Liver (tissue), 9 donors: ENCODE measurements around the gene EGFR. TPM values are rescaled to one million over a fixed set of nuclear protein-coding genes. Genes with fewer than 3 reads are reported as not detected.

Experiments
- DNase-seq: peaks from one replicate; pipeline ENCODE4 v3.0.0-alpha.2; 2017; ENCODE audit warnings: low spot score
- H3K27ac ChIP-seq, 2 donors: one replicate each; pipeline ENCODE4 v1.7.0; 2013; ENCODE audit warnings: inconsistent platforms in 2 of 2, low read length in 2 of 2, control low read depth in 1 of 2, low read depth in 1 of 2, mild to moderate bottlenecking in 1 of 2
- H3K27me3 ChIP-seq, 4 donors: one replicate each; pipeline versions ENCODE4 v1.6.1 to v1.7.0; 2013; ENCODE audit warnings: low read length in 3 of 4, inconsistent platforms in 1 of 4, mild to moderate bottlenecking in 1 of 4, moderate library complexity in 1 of 4; ENCODE audit not compliant: control insufficient read depth in 4 of 4, insufficient read depth in 4 of 4
- H3K36me3 ChIP-seq, 4 donors: one replicate each; pipeline versions ENCODE4 v1.6.1 to v1.7.0; 2013; ENCODE audit warnings: low read length in 3 of 4, mild to moderate bottlenecking in 3 of 4, low read depth in 1 of 4, moderate library complexity in 1 of 4; ENCODE audit not compliant: control insufficient read depth in 4 of 4, insufficient read depth in 3 of 4
- H3K4me1 ChIP-seq, 4 donors: one replicate each; pipeline versions ENCODE4 v1.6.1 to v1.7.0; 2013; ENCODE audit warnings: low read length in 3 of 4, mild to moderate bottlenecking in 3 of 4, moderate library complexity in 1 of 4; ENCODE audit not compliant: control insufficient read depth in 4 of 4, insufficient read depth in 4 of 4
- H3K4me3 ChIP-seq, 3 donors: one replicate each; pipeline versions ENCODE4 v1.6.1 to v1.7.0; 2013; ENCODE audit warnings: low read length in 3 of 3, control low read depth in 1 of 3, low read depth in 1 of 3, mild to moderate bottlenecking in 1 of 3
- H3K9ac ChIP-seq, 2 donors: one replicate each; pipeline ENCODE4 v1.7.0; 2013; ENCODE audit warnings: low read length in 2 of 2, mild to moderate bottlenecking in 2 of 2, moderate library complexity in 2 of 2, control low read depth in 1 of 2, low read depth in 1 of 2
- H3K9me3 ChIP-seq, 4 donors: one replicate each; pipeline versions ENCODE4 v1.6.1 to v1.7.0; 2013; ENCODE audit warnings: low read length in 3 of 4; ENCODE audit not compliant: control insufficient read depth in 4 of 4
- ATF3 ChIP-seq: IDR thresholded peaks from 2 replicates; pipeline ENCODE4 v1.6.1; 2016; ENCODE audit warnings: antibody characterized with exemption
- EGR1 ChIP-seq, 2 donors: IDR thresholded peaks; 2 replicates each; pipeline ENCODE4 v1.6.1; 2016 to 2018; ENCODE audit warnings: antibody characterized with exemption in 2 of 2, low read depth in 2 of 2
- FOXA1 ChIP-seq: IDR thresholded peaks from 2 replicates; pipeline ENCODE4 v1.6.1; 2016; ENCODE audit warnings: antibody characterized with exemption
- FOXA2 ChIP-seq: IDR thresholded peaks from 2 replicates; pipeline ENCODE4 v1.6.1; 2016; ENCODE audit warnings: antibody characterized with exemption
- GABPA ChIP-seq, 2 donors: IDR thresholded peaks in 1 of 2; conservative IDR thresholded peaks in 1 of 2; 2 replicates each; pipeline ENCODE4 v1.6.1; 2016; ENCODE audit warnings: antibody characterized with exemption in 2 of 2, mild to moderate bottlenecking in 1 of 2, moderate library complexity in 1 of 2
- HNF4A ChIP-seq, 2 donors: conservative IDR thresholded peaks; 2 replicates each; pipeline ENCODE4 v1.6.1; 2016; ENCODE audit warnings: antibody characterized with exemption in 2 of 2, mild to moderate bottlenecking in 2 of 2
- HNF4G ChIP-seq: IDR thresholded peaks from 2 replicates; pipeline ENCODE4 v1.6.1; 2016; ENCODE audit warnings: antibody characterized with exemption
- JUND ChIP-seq, 2 donors: IDR thresholded peaks; 2 replicates each; pipeline ENCODE4 v1.6.1; 2016; ENCODE audit warnings: antibody characterized with exemption in 2 of 2
- NR2F2 ChIP-seq: IDR thresholded peaks from 2 replicates; pipeline ENCODE4 v1.6.1; 2016; ENCODE audit warnings: antibody characterized with exemption
- RAD21 ChIP-seq, 2 donors: IDR thresholded peaks; 2 replicates each; pipeline ENCODE4 v1.6.1; 2016; ENCODE audit warnings: antibody characterized with exemption in 2 of 2, mild to moderate bottlenecking in 2 of 2
- REST ChIP-seq: IDR thresholded peaks from 2 replicates; pipeline ENCODE4 v1.6.1; 2016; ENCODE audit warnings: antibody characterized with exemption, mild to moderate bottlenecking
- RXRA ChIP-seq, 2 donors: IDR thresholded peaks; 2 replicates each; pipeline ENCODE4 v1.6.1; 2017 to 2018; ENCODE audit warnings: antibody characterized with exemption in 2 of 2, mild to moderate bottlenecking in 1 of 2
- SP1 ChIP-seq: IDR thresholded peaks from 2 replicates; pipeline ENCODE4 v1.6.1; 2018; ENCODE audit warnings: antibody characterized with exemption, mild to moderate bottlenecking
- TAF1 ChIP-seq: conservative IDR thresholded peaks from 2 replicates; pipeline ENCODE4 v1.6.1; 2016; ENCODE audit warnings: antibody characterized with exemption, mild to moderate bottlenecking
- YY1 ChIP-seq: IDR thresholded peaks from 2 replicates; pipeline ENCODE4 v1.6.1; 2016; ENCODE audit warnings: antibody characterized with exemption, mild to moderate bottlenecking
- WGBS: extraction: QIAGEN DNeasy Blood & Tissue Kit; methylation state at CpG from one replicate; pipeline ENCODE4 v1.1.7; 2013; 5-methylcytosine and 5-hydroxymethylcytosine counted together
- polyA plus RNA-seq, 2 donors: library from polyadenylated mRNA; stranded (reverse) in 1 of 2; unstranded in 1 of 2; fragments of 200-250 nt in 1 of 2; fragments of >200 nt in 1 of 2; fragmentation: Nextera tagmentation in 1 of 2; extraction: Ambion mirVana in 1 of 2; gene quantifications; one replicate each; pipeline versions ENCODE4 v1.2.1 to v1.2.3, GENCODE V29; 2013 to 2015
- total RNA-seq, 2 donors: library from RNA; depleted of rRNA; stranded (reverse); fragments of >200 nt; gene quantifications; one replicate each; pipeline ENCODE4 v1.2.3, GENCODE V29; 2014
- TF ChIP-seq, protein P1 (sequence below): IDR thresholded peaks from 2 replicates; pipeline ENCODE4 v1.6.1; 2016; ENCODE audit warnings: antibody characterized with exemption
- TF ChIP-seq, protein P2 (sequence below): fragments of 150-350 bp; IDR thresholded peaks from 2 replicates; pipeline ENCODE4 v1.5.1; 2017; ENCODE audit warnings: improper control_type of control experiment, low read depth, low read length; ENCODE audit not compliant: missing input control
- TF ChIP-seq, protein P3 (sequence below): IDR thresholded peaks from 2 replicates; pipeline ENCODE4 v1.6.1; 2016; ENCODE audit warnings: antibody characterized with exemption
- donor health status: healthy.
- donor health status: healthy.
- donor health status: healthy.
- donor health status: healthy.
- donor health status: healthy.

EGFR gene
- total and polyA plus RNA-seq, 4 donors = 22.6 to 37.0 (median 27.7) TPM

GRCh38 chr7:55053651-55054571 lies 35.1 kb downstream of the EGFR start:
- Histone ChIP-seq H3K4me3 (no peak overlapping the region), H3K36me3 (peaks cover 0 to 2% (median 0%) of the 10 kb centered on the region in 4 donors), H3K9ac (no peak overlapping the region), H3K4me1 (peaks cover 3 to 31% (median 16%) of the 10 kb centered on the region in 4 donors), H3K9me3 (no peaks in the 10 kb centered on the region), H3K27me3 (no peaks in the 10 kb centered on the region), H3K27ac (no peak overlapping the region)
- WGBS = 94% methylated on average over 26 of the region's 26 CpGs
- TF ChIP-seq HNF4G = no peak
- no peak for TF ChIP-seq RAD21 (IDR thresholded peaks at IDR 0.05)
- TF ChIP-seq YY1 = no peak
- TF ChIP-seq RXRA (IDR thresholded peaks at IDR 0.05) = no peak
- TF ChIP-seq ATF3 = no peak
- no peak for TF ChIP-seq NR2F2
- TF ChIP-seq TAF1 = no peak
- TF ChIP-seq, protein P1, sequence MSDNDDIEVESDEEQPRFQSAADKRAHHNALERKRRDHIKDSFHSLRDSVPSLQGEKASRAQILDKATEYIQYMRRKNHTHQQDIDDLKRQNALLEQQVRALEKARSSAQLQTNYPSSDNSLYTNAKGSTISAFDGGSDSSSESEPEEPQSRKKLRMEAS = no peak
- no peak for TF ChIP-seq JUND (IDR thresholded peaks at IDR 0.05)
- TF ChIP-seq FOXA1 = no peak
- no peak for TF ChIP-seq REST
- TF ChIP-seq, protein P2, sequence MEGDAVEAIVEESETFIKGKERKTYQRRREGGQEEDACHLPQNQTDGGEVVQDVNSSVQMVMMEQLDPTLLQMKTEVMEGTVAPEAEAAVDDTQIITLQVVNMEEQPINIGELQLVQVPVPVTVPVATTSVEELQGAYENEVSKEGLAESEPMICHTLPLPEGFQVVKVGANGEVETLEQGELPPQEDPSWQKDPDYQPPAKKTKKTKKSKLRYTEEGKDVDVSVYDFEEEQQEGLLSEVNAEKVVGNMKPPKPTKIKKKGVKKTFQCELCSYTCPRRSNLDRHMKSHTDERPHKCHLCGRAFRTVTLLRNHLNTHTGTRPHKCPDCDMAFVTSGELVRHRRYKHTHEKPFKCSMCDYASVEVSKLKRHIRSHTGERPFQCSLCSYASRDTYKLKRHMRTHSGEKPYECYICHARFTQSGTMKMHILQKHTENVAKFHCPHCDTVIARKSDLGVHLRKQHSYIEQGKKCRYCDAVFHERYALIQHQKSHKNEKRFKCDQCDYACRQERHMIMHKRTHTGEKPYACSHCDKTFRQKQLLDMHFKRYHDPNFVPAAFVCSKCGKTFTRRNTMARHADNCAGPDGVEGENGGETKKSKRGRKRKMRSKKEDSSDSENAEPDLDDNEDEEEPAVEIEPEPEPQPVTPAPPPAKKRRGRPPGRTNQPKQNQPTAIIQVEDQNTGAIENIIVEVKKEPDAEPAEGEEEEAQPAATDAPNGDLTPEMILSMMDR = no peak
- no peak for TF ChIP-seq HNF4A (conservative IDR thresholded peaks at IDR 0.05)
- TF ChIP-seq EGR1 (IDR thresholded peaks at IDR 0.05; ENCODE audit: low read depth in 2 of 2) = no peak
- TF ChIP-seq SP1 = no peak
- TF ChIP-seq, protein P3, sequence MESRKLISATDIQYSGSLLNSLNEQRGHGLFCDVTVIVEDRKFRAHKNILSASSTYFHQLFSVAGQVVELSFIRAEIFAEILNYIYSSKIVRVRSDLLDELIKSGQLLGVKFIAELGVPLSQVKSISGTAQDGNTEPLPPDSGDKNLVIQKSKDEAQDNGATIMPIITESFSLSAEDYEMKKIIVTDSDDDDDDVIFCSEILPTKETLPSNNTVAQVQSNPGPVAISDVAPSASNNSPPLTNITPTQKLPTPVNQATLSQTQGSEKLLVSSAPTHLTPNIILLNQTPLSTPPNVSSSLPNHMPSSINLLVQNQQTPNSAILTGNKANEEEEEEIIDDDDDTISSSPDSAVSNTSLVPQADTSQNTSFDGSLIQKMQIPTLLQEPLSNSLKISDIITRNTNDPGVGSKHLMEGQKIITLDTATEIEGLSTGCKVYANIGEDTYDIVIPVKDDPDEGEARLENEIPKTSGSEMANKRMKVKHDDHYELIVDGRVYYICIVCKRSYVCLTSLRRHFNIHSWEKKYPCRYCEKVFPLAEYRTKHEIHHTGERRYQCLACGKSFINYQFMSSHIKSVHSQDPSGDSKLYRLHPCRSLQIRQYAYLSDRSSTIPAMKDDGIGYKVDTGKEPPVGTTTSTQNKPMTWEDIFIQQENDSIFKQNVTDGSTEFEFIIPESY = no peak
- no peak for TF ChIP-seq GABPA (IDR thresholded peaks at IDR 0.05 in 1 of 2, conservative IDR thresholded peaks at IDR 0.05 in 1 of 2)
- no peak for TF ChIP-seq FOXA2
- DNase-seq = no peak
